Stimulated activated CD8-positive, alpha-beta memory T cell treated with anti-CD3 and anti-CD28 coated beads, Interleukin-2, amount 100 ng/mL, for 1 hour (primary cell): ENCODE results near the gene ZNF473.
A peak's percentile ranks its signal among the peaks of the same experiment; 100 is the strongest.
"Not testable (repeated sequence)": the region's sequence is repeated elsewhere in the genome, so short reads cannot be mapped to it uniquely, and the experiment has no call there.

Source experiments
- DNase-seq, 2 donors: peaks; one replicate each; pipeline ENCODE4 v3.0.0-alpha.2; 2020; ENCODE audit warnings: low read depth in 2 of 2

The ZNF473 gene

DNA sequence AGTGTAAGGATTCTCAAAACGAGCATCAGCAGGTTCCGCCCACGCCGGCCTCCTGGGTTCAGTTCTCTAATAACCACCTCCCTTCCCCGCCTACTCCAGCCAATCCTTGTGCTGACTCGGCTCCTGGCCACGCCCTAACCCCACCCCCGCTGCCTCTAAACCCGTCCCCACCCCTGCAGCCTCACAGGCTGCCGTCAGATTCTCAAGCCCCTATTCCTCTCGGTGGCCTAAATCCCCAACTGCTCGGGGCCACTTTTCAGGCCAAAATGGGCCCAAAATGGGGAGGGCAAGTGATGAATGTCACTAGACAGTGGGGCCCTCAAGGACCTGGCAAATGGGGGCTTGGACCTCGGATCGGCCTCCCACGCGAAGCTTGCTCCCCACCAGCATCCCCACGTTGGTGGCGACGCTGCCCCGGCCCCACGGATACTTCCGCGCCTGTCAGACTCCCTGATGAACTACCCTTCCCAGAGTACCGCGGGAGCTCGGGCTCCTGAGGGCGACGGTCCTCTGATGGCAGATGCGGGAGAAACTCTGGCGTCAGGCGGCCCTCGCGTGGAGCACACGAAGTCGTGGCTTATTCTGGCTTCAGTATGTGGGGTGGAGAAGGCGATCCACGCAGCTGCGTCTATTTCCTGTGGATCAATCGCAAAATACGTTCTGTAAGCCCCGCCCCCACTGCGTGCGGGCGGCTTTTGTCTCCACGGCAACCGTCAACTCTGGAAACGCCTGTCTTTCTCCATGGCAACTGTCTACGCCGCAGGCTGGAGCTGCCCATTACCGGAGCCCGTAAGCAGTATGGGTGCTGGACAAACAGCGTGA lies 24.8 kb downstream of the ZNF473 start:
- DNase-seq, result peak; percentile 48 to 67

DNA sequence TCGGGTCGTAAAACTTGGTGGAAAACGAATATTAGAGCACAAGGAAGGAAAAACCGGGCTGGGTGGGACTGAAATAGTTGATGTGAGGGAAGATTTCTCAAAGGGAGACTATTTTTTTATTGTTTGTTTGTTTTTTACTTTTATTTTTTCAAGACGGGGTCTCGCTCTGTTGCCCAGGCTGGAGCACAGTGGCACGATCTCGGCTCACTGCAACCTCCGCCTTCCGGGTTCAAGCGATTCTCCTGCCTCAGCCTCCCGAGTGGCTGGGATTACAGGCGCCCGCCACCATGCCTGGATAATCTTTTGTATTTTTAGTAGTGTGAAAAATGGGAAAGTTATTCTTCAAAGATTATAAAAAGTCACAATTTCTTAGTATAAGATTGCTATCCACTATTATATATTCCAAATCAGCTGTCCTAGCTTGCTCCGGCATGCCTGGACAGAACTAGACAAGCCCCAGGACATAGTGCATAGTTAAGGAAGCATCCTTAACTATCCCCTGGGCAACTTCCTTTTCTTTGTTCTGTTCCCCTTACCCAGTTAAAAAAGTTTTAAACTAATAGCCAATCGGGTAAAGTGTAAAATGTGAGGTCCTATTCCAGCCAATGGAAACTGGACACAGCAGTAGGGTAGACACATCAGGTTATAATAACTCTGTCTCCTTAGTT lies 25.6 kb downstream of the ZNF473 start:
- not testable (repeated sequence) for DNase-seq

DNA sequence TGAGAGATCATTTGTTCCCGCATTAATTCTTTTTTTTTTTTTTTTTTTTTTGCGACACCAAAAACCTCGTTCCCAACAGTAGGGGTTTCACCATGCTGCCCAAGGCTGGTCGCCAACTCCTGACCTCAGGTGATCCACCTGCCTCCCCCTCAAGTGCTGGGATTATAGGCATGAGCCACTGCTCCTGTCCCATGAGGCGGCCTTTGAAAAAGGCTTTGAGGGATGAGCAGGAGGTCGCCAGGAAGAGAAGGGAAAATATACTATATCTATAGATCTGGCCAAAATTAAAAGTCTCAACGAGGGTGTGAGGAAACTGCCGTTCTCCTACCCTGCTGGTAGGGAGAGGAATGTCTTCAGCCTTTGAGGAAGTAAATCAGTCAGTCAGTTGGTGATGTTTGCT lies 26.2 kb downstream of the ZNF473 start:
- no peak for DNase-seq

DNA sequence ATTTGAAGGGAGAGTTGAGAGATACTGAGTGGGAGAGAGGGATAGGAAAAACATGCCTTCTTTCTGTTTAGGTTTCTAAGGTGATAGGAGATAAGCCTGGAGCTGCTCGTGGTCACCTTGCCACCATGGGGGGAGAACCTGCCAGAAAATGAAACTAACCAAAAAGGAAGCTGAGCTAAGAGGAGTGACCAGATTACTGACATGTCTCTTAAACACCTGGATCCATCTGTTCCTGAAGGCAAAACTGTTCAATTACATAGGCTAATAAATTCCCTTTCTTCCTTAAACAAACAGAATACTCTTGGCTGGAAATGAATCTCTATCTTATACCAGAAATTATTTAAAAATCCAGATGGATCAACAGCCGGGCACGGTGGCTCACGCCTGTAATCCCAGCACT lies 27.3 kb downstream of the ZNF473 start:
- no peak for DNase-seq

DNA sequence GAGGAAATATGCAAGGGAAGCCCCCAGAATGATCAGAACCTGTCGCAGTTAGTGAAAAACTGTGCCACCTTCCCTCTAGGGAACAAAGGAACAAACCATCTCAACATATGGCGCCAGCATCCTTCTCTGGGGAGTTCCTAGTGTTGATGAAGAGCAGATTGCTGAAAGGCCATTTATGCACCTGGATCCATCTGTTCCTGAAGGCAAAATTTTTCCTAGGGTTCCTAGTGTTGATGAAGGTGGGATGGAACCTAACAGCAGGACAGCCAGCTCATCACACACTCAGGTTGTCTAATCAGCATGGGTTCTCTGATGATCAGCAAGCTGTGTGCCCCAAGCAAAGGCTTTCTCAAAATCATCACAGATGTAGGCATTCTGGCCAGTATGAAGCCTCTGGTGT lies 32.6 kb downstream of the ZNF473 start:
- DNase-seq, result no peak

DNA sequence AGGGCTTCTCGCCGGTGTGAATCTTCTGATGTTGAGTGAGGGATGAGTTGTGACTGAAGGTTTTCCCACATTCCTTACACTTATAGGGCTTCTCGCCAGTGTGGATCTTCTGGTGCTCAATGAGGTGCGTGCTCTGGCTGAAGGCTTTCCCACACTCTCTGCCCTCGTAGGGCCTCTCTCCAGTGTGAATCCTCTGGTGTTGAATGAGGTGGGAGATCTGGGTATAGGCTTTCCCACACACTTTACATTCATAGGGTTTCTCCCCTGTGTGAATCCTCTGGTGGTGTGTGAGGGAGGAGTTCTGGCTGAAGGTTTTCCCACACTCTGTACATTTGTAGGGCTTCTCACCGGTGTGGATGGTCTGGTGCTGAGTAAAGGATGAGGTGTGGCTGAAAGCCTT lies 33.2 kb downstream of the ZNF473 start:
- no peak for DNase-seq

DNA sequence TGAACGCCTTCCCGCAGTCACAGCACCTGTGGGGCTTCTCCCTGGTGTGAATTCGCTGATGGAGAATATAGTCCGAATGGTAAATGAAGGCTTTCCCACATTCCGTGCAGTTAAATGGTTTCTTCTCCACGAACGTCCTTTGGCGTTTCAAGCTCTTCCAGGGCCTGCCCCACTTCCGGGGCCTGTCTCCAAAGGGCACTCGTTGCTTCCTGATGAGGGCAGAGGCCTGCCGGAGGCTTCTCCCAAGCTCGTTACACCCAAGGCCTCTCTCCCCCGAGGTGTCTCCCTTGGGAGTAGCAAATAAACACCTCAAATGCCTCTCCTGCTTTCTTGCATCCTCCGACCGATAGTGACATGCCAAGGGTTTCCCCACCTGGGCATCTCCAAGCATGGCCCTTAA lies 34.3 kb downstream of the ZNF473 start:
- no peak for DNase-seq

DNA sequence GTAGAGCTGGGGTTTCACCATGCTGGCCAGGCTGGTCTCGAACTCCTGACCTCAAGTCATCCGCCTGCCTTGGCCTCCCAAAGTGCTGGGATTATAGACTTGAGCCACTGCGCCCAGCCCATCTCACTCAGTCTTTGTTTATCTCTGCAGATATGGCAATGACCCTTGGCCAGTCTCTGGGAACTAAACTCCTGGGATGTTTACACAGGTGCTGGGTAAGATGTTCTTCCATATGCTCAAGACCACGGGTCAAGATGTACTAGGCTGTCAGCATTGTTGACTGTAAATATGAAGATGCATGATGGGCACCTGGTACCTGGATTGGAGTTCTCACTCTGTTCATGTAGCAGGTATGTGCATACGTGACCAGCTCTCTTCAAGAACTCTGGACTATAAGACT lies 35.8 kb downstream of the ZNF473 start:
- no peak for DNase-seq

DNA sequence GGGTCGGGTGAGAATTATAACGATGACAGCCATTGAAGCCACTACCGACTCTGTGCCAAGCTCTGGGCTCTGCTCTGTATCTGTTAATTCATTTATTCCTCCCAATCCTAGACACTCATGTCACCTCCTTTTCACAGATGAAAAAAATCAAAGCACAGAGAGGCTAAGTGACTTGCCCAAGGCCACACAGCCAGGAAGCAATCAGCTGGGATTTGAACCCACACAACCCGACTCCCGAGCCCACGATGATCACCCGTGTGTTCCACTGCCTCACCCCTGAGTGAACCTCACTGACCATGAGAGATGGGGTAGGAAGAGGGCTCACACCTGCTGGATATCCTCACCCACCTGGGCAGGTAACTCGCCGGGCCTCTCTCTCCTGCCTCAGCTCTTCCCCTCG lies 40.1 kb downstream of the ZNF473 start:
- DNase-seq, result no peak

DNA sequence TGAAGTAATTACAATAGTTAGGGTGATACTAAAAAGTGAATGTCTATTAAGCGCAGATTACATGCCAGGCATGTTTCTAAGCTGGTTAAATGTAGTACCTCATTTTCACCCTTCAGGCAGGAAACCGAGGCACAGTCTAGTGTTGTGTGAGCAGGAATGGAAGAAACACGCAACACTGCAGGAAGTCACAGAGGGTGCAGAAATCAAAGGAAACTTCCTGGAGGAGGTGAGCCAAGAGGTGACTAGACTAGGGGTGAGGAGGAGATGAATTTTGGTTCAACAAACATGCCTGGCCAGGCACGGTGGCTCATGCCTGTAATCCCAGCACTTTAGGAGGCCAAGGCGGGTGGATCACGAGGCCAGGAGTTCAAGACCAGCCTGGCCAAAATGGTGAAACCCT lies 41.8 kb downstream of the ZNF473 start:
- DNase-seq, result no peak

DNA sequence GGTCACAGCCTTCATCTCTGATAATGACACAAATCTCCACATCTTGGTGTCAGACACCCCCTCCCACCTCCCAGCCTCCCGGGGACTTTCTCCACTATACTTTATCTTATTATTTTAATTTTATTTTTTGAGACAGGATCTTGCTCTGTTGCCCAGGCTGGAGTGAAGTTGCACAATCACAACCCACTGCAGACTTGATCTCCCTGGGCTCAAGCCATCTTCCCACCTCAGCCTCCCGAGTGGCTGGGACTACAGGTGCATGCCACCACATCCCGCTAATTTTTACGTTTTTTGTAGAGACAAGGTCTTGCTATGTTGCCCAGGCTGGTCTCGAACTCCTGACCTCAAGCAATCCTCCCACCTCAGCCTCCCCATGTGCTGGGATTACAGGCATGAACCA lies 42.6 kb downstream of the ZNF473 start:
- not testable (repeated sequence) for DNase-seq

DNA sequence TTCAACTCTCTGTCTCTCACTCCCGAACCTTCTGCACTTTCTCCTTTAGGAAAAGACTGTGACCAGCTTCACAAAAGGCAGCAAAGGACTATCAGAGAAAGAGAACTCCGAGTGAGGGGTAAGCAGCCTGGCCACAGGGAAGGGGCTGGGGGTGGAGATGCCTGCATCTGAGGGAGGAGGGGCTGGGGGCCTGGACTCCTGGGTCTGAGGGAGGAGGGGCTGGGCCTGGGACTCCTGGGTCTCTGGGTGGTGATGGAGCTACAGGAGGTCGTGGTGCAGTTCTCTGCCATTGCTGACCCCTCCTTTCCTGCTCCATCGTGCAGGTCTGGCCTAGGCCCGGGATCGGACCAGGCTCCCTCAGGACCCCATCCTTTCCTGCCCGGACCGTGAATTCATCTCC lies 49.3 kb downstream of the ZNF473 start:
- DNase-seq, result not testable (repeated sequence)

DNA sequence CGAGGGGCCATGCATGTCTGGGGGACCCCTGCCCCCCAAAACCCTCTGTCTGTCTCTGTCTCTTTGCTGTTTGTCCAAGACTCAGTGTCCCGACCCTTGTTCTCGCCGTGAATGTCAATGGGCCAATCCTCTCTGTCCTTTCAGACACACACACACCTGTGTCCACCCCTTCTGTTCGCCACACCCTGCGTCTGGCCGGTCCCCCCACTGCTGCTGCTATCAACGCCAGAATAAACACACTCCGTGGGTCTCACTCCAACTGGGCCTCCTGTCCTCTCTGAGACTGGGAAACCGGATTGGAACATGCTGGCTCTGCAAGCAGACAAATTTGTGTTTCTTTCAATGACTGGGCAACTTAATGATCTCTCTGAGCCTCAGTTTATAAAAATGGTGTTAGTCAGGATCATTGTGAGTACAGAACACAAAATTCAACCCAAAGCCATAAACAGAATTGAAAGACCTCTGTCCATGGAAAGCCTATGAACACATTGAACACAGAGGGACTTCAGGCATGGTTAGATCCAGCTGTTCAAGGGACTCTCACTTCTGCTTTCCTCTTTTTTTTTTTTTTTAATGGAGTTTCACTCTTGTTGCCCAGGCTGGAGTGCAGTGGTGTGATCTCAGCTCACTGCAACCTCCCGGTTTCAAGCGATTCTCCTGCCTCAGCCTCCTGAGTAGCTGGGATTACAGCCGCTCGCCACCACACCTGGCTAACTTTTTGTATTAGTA lies 50.0 kb downstream of the ZNF473 start:
- DNase-seq, result not testable (repeated sequence)

DNA sequence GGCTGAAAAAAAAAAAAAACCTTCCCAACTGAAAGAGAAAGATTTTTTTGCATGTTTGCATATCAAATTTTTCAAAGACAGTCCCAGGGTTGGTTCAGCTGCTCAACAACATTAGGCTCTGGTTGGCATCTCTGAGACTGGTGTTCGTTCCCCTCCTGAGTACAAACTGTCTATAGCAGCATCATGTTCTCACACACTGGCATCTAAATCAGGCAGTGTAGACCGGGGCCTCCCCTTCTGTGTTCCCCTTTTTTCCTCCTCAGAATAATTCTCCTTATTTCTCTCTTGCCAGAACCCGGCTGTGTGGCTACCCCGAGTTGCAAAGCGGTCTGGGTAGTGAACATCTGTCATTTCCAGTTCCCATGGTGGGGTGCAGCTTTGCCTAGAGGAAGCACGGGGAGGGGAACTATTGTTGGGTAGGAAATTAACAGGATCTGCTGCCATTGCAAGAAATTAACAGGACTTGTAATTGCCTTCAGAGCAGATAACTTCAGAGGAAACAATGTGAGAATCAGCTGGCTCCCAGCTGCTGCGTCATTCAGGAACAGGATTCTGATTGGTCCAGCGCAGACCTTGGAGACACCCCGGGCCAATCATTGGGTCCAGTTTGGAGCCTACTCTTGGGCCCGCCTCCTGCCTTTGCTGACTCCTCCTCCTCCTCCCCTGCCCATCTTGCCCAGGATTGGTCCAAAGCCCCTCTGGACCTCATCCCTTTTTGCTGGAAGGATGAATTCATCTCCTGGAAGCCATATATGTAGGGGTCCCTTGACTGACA lies 51.0 kb downstream of the ZNF473 start:
- not testable (repeated sequence) for DNase-seq

DNA sequence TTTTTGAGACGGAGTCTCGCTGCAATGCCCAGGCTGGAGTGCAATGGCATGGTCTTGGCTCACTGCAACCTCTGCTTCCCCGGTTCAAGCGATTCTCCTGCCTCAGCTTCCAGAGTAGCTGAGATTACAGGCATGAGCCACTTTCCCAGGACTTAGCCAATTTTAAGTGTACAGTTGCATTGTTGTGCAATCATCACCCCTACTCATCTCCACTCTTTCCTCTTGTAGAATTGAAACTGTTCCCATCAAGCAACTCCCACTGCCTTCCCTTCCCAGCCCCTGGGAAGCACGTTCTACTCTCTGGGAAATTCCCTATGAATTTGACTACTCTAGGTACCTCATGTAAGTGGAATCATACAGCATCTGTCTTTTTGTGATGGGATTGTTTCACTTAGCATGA lies 53.2 kb downstream of the ZNF473 start:
- DNase-seq, result not testable (repeated sequence)

DNA sequence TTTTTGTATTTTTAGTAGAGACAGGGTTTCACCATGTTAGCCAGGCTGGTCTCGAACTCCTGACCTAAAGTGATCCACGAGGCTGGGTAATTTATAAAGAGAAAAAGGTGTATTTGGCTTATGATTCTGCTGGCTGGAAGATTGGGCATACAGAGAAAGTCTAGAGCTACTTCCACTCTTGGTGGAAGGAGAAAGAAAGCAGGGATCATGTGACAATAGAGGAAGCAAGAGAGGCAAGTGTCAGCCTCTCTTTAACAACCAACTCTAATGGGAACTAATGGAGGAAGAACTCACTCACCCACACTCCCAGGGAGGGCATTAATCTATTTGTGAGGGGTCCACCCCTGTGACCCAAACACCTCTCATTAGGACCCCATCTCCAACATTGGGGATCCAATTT lies 58.6 kb downstream of the ZNF473 start:
- DNase-seq, result not testable (repeated sequence)

DNA sequence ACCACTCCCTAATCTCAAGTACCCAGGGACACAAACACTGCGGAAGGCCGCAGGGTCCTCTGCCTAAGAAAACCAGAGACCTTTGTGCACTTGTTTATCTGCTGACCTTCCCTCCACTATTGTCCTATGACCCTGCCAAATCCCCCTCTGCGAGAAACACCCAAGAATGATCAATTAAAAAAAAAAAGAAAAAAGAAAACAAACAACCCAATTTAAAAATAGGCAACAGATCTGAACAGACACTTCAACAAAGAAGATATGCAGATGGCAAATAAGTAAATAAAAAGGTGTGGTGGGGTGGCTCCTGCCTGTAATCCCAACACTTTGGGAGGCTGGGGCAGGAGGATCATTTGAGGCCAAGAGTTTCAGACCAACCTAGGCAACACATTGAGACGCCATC lies 61.3 kb downstream of the ZNF473 start:
- not testable (repeated sequence) for DNase-seq

DNA sequence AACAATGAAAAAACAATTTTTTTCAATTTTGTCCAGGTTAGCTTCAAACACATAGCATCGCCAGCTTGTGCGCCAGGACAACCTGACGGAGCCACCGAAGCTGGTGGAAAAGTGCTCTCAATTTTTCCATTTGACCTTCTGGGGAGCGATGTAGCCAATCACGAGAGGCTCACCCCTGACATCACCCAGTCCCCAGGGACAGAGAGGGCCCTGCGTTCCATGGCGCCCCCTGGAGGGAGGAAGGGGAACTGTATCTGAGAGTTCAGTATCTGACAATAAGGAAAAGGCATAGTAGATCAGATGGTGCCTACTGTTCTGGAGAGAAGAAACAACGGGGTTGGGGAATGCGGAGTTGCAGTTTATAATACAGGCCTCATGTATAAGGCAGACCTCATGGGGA lies 64.9 kb downstream of the ZNF473 start:
- not testable (repeated sequence) for DNase-seq

DNA sequence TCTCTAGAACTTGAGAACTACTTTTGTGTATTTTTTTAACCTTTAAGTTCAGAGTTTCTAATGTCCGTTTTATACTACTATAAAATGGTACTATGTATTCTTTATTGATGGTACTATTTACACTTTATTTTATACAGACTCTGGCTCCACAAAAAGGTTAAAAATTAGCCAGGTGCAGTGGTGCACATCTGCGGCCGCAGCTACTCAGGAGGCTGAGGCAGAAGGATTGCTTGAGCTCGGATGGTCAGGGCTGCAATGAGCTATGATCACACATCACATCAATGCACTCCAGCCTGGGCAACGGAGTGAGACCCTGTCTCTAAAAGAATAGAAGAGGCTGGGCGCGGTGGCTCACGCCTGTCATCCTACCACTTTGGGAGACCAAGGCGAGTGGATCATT lies 66.0 kb downstream of the ZNF473 start:
- not testable (repeated sequence) for DNase-seq

DNA sequence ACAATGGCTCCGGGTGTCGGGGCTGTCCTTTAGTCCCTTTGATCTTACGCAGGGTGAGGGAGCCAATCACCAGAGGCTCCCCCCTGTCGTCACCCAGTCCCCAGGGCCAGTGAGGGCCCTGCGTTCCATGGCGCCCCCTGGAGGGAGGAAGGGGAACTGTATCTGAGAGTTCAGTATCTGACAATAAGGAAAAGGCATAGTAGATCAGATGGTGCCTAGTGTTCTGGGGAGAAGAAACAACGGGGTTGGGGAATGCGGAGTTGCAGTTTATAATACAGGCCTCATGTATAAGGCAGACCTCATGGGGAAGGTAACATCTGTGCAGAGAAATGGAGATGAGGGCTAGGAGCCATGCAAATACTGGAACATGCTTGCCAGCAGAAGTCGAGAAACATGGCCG lies 66.8 kb downstream of the ZNF473 start:
- DNase-seq, result not testable (repeated sequence)

DNA sequence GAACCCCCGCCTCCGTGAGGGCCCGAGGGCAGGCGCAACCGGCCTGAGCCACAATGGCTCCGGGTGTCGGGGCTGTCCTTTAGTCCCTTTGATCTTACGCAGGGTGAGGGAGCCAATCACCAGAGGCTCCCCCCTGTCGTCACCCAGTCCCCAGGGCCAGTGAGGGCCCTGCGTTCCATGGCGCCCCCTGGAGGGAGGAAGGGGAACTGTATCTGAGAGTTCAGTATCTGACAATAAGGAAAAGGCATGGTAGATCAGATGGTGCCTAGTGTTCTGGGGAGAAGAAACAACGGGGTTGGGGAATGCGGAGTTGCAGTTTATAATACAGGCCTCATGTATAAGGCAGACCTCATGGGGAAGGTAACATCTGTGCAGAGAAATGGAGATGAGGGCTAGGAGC lies 72.1 kb downstream of the ZNF473 start:
- DNase-seq, result not testable (repeated sequence)

DNA sequence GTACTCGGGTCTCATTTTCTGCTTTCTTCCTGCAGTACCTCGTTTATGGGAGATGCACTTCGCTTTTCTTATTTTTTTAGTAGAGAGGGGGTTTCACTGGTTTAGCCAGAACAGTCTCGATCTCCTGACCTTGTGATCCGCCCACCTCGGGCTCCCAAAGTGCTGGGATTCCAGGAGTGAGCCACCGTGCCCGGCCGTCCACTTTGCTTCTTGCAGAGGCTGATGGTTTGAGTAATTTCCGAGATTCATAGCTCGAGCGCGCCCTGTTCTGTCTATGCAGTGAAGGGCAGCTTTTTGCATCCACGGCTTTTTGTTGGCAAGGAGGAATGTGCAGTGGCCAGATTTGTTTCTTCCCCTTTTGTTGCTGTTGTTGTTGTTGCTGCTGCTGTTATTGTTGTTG lies 73.1 kb downstream of the ZNF473 start:
- DNase-seq, result not testable (repeated sequence)
